Gastrocnemius medialis (tissue), 4 donors: ENCODE results near the gene CDH20.

Experiments
- CTCF ChIP-seq, 5 experiments: fragments of 450-650 bp in 3 of 5; fragments of 200-600 bp in 2 of 5; sonication (generic) in 2 of 5; IDR thresholded peaks in 4 of 5; conservative IDR thresholded peaks in 1 of 5; 1 replicate in 4 of 5; 2 replicates in 1 of 5; pipeline ENCODE4 v1.5.1; 2016 to 2019; ENCODE audit warnings: antibody characterized with exemption in 5 of 5, mild to moderate bottlenecking in 3 of 5, moderate library complexity in 3 of 5
- POLR2A ChIP-seq, 2 donors: fragments of 450-650 bp; IDR thresholded peaks; one replicate each; pipeline ENCODE4 v1.6.1; 2017; ENCODE audit warnings: antibody characterized with exemption in 2 of 2, mild to moderate bottlenecking in 2 of 2, moderate library complexity in 2 of 2

DNA sequence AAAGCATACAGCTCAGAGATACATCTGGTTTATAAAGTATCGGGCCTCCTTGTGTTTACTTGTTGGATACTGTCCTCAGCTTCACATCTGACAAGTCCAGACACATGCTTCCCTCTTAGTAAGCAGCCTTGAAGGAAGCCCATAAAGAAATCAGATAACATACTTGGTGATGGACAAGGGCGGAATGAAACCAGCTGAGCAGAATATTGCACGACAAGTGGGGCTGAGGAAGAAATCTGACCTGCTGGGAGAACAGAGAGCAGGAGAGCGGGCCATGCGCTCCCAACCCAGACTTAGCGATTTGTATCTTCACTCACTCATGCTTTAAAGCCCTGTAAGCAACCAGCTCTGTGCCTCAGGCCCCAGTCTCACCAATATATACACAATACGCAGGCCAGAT is 208.4 kb downstream of the CDH20 start:
- no peak for TF ChIP-seq CTCF (IDR thresholded peaks at IDR 0.05 in 4 of 5, conservative IDR thresholded peaks at IDR 0.05 in 1 of 5)
- no peak for TF ChIP-seq POLR2A (IDR thresholded peaks at IDR 0.05)
